Measurements from ENCODE around the gene TMED4.

DNA sequence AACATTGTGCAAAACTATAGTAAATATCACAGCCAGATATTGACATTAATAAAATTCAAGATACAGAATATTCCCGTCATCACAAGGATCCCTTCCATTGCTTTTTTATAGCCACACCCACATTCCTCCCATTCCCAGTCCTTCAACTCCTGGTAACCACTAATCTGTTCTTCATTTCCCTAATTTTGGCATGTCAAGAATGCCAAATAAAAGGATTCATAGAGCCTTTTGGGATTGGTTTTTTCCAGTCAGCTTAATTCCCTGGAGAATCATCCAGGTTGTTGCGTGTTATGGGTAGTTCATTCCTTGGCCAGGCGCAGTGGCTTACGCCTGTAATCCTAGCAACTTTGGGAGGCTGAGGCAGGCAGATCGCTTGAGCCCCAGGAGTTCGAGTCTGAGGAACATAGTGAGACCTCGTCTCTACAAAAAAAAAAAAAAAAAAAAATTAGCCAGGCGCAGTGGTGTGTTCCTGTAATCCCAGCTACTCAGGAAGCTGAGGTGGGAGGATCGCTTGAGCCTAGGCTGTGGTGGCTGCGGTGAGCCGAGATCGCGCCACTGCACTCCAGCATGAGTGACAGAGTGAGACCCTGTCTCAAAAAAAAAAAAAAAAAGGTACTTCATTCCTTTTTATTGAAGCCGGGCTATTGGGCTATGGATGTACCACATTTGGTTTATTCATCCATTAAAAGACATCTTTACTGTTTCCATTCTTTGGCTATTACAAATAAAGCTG is 27.1 kb upstream of the TMED4 start:
- TF ChIP-seq, protein P1, sequence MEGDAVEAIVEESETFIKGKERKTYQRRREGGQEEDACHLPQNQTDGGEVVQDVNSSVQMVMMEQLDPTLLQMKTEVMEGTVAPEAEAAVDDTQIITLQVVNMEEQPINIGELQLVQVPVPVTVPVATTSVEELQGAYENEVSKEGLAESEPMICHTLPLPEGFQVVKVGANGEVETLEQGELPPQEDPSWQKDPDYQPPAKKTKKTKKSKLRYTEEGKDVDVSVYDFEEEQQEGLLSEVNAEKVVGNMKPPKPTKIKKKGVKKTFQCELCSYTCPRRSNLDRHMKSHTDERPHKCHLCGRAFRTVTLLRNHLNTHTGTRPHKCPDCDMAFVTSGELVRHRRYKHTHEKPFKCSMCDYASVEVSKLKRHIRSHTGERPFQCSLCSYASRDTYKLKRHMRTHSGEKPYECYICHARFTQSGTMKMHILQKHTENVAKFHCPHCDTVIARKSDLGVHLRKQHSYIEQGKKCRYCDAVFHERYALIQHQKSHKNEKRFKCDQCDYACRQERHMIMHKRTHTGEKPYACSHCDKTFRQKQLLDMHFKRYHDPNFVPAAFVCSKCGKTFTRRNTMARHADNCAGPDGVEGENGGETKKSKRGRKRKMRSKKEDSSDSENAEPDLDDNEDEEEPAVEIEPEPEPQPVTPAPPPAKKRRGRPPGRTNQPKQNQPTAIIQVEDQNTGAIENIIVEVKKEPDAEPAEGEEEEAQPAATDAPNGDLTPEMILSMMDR (IDR thresholded peaks at IDR 0.05; ENCODE audit: low read length), result no peak
- TF ChIP-seq EZH2 (optimal IDR thresholded peaks at IDR 0.05; ENCODE audit: low read depth, low read length) (no peak), EZH2phosphoT487 (IDR thresholded peaks at IDR 0.05; ENCODE audit: low read length) (no peak)
